HG03280 (cell line): ENCODE data around the gene KCNMA1.

ENCODE experiments used
- ATAC-seq: cut with Tn5 transposase; IDR thresholded peaks from one replicate; pipeline ENCODE4 v1.9.1; 2021; ENCODE audit warnings: mild to moderate bottlenecking, moderate library complexity; ENCODE audit not compliant: unreplicated experiment

Gene KCNMA1

GRCh38 chr10:76984559-76985443 lies 652.8 kb downstream of the KCNMA1 start:
- peak; percentile 81 for ATAC-seq

- ATAC-seq = no peak
Measured at GRCh38 chr10:76983624-76984023, 654.0 kb downstream of the KCNMA1 start.

- ATAC-seq = no peak
Measured at GRCh38 chr10:76982671-76983070, 654.9 kb downstream of the KCNMA1 start.

GRCh38 chr10:76981251-76981650 lies 656.4 kb downstream of the KCNMA1 start:
- ATAC-seq = no peak

- no peak for ATAC-seq
Measured at GRCh38 chr10:76977901-76978300, 659.7 kb downstream of the KCNMA1 start.

GRCh38 chr10:76977046-76977445 lies 660.6 kb downstream of the KCNMA1 start:
- ATAC-seq = no peak

- no peak for ATAC-seq
Measured at GRCh38 chr10:76976142-76976541, 661.5 kb downstream of the KCNMA1 start.

GRCh38 chr10:76975126-76975525 lies 662.5 kb downstream of the KCNMA1 start:
- ATAC-seq = no peak

- ATAC-seq = no peak
Measured at GRCh38 chr10:76974017-76974691, 663.5 kb downstream of the KCNMA1 start.

GRCh38 chr10:76973091-76974016 lies 664.3 kb downstream of the KCNMA1 start:
- ATAC-seq = no peak

- no peak for ATAC-seq
Measured at GRCh38 chr10:76972541-76972940, 665.1 kb downstream of the KCNMA1 start.

GRCh38 chr10:76971547-76972170 lies 665.9 kb downstream of the KCNMA1 start:
- no peak for ATAC-seq

GRCh38 chr10:76970711-76971519 lies 666.7 kb downstream of the KCNMA1 start:
- ATAC-seq = no peak

GRCh38 chr10:76969366-76969948 lies 668.2 kb downstream of the KCNMA1 start:
- ATAC-seq = no peak

- no peak for ATAC-seq
Measured at GRCh38 chr10:76968483-76968882, 669.1 kb downstream of the KCNMA1 start.

- ATAC-seq = no peak
Measured at GRCh38 chr10:76962851-76963250, 674.8 kb downstream of the KCNMA1 start.

GRCh38 chr10:76961841-76962240 lies 675.8 kb downstream of the KCNMA1 start:
- no peak for ATAC-seq

GRCh38 chr10:76959111-76959510 lies 678.5 kb downstream of the KCNMA1 start:
- ATAC-seq = no peak

GRCh38 chr10:76954838-76955237 lies 682.8 kb downstream of the KCNMA1 start:
- no peak for ATAC-seq
